Myocyte (in vitro differentiated cells): ENCODE measurements around the gene SRRM5. TPM values are rescaled to one million over a fixed set of nuclear protein-coding genes. Genes with fewer than 3 reads are reported as not detected.
"Not testable (repeated sequence)": the region's sequence is repeated elsewhere in the genome, so short reads cannot be mapped to it uniquely, and the experiment has no call there.

Source experiments
- DNase-seq: peaks from one replicate; pipeline ENCODE4 v3.0.0-alpha.2; 2012; ENCODE audit warnings: low read depth
- total RNA-seq: library from RNA; depleted of rRNA; stranded (reverse); fragments of >200 nt; gene quantifications from 2 replicates; pipeline ENCODE4 v1.2.3, GENCODE V29; 2014

Gene SRRM5
- total RNA-seq, 1 donor from 2014 or later = not detected

DNA sequence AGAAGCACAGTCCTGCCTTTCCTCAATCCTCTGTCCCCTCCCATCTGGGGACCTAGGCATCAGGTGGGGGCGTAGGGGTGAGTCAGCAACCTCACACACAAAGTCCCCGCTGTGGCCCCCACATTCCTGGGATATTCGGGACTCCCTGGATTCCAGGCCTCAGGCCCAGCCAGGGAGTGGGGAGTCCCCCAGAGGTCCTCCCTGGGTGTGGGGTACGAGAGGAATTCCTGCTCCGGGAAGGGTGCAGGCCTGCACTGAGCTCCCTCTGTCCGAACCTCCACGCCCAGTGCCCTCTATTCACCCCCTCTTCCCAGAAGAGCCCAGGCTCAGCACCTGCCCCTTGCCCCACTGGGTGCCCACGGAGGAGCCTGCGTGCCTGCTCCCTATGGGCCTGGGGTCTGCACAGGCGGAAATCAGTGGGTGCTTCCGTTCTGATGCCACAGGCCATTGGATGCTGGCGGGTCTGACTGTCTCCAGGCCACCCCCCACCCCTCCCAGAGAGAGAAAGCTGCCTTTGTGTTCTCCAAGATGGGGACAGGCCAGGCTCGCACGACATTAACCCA, 24.3 kb downstream of the SRRM5 start:
- DNase-seq = peak; percentile 21

DNA sequence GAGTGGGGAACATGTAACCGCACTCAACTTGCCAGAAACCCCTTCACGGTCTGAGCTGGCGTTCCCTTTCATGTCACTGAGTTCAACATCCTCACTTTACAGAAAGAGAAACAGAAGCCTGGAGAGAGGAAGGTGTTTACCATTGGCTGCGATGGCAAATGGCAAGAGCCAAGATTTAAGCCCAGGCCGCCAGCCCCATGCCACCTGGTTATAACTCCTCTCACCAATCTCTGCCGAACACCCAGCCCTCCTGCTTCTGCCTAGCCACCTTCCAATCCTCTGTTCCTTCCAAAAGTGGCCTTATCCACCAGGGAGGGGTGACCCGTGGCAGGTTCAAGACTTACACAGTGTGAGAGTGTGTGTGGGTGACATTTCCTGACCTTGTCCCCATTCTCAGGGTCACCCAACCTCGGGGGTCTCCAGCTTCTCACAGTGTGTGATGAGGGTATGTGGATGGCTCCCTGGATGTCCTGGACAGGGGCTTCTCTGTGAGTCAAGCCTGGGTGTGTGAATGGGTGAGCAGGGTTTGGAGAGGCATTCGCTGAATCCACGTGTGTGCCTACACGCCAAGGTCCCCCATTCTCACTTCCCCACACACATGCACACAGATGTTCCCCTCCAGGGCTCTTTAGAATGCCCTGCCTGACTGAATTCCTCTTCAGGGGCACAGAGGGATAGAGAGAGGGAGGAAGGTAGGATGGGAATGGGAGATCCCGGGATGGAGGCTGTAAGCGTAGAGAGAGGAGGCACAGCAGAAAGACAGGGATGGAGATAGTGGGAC, 26.5 kb downstream of the SRRM5 start:
- DNase-seq = no peak

DNA sequence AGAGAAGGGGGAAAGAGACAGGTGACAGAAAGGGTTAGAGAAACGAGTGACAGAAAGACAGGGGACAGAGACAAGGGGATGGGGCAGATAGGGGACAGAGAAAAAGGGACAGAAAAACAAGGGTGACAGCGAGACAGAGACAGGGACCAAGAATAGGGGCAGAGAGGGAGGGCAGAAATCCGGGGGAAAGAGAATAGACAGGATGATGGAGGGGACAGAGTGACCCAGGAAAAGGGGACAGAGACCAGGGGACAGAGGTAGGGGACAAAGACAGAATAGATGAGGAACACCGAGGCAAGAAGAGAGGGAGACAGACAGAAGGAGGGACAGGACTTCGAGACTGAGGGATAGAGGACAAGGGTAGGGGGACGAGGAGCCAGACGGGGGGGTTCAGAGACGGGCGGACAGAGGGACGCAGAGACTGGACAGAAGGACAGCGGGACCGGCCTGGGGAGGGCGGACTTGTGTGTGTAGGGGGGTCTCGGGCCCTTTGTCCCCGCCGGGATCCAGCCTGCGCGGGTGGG, 27.2 kb downstream of the SRRM5 start:
- no peak for DNase-seq

DNA sequence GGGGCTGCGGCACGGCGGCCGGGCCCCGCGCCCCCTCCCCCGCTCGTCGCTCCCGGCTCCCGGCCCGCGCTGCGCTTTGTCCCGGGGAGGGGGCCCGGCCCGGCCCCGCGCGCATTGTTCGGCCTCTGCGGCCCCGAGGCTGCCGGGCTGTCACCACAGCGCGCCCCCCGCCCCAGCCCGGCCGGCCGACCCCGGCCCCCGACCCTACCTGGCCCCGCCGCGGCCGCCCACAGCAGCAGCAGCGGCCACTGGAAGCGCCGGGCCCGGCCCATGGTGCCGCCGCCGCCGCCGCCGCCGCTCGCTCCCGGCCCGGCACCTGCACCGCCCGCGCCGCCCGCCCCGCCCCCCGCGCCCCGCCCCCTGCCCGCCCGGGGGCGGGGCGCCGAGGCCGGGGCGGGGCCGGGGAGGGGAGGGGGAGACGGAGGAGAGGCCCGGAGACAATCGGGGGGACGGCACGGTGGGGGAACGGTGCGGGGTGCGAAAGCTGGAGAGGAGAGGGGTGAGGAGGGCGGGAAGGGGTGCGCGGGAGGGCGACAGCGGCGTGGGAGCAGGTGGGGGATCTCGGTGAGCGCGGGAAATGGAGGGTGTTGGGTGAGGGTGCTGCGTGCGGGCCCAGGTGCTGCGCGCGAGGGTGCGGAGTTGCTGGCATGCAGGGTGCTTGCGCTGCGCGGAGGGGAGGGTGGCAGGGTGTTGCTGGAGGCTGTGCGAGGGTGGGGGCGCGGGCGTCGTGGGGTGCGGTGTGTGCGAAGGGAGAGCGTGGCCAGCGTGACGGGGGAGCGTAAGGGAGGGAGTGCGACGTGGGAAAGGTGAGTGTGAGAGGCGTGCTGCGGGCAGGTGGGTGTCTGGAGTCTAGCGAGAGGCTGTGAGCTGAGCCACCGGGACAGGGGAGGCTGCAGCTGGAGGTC, 27.9 kb downstream of the SRRM5 start, which contains the start of gene CADM4:
CADM4 (minus strand) TSS at position 332 of the 905 bp plus-strand sequence; CDS start at position 272, 60 bp downstream.
- DNase-seq = peak; percentile 8

DNA sequence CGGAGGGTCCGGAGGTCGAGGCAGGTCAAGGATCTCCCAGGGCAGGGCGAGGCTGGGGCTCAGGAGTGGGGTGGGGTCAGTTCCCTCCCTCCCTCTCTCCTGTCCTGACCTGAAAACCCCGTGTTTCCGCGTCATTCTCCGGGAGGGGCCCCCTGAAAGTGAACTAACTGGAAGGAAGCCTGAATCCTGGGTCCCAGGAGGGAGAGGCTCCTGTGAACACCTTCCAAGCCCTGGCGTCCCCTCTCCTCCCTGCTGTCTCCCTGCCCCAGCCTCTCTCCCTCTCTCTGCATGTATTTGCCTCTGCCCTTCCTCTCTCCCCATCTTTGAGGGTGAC, 28.5 kb downstream of the SRRM5 start:
- no peak for DNase-seq

DNA sequence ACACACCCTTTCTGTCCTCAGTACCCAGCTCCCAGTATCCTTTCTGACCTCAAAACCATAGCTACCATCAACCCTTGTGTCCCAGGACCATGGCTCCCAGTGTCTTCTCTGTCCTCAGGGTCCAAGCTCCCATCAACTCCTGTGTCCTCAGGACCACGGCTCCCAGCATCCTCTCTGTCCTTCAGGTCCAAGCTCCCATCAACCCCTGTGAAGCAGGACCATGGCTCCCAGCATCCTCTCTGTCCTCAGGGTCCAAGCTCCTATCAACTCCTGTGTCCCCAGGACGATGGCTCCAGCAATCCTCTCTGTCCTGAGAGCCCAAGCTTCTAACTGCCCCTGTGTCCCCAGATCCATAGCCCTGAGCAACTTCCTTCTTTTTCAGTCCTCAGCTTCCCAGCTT, 29.4 kb downstream of the SRRM5 start:
- no peak for DNase-seq

DNA sequence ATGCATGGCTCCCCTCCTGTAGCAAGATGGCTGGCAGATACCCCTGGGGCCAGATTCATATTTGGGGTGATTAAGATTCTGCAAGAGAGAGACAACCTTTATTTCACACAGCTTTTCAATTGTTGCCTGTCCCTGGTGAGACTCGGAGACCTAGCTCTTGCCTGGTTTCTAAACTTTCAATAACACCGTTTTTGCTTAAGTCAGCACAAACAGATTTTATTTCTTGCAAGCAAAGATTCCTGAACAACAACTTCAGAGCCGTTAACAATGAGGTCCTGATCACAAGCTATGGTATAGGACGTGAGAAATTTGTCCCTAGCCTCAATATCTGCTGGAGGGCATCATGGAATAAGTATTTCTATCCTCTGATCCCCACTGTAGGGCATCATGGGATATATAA, 30.6 kb downstream of the SRRM5 start:
- no peak for DNase-seq

DNA sequence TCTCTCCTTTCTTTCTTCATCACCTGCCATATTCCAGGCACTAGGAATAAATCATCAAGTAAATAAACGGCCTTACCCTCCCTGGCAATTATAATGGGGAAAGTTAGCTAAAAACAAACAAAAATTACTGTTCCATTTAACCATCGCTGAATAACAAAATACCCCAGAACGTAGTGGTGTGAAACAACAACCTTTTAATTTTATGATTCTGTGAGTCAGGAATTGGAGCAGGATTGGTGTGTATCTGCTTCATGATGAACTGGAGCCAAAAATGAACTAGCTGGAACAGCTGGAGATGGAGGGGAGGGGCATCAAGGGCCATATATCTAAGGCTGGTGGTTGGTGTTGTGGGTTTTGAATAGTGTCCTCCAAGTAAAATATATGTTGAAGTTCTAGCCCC, 31.4 kb downstream of the SRRM5 start:
- DNase-seq = peak; percentile 50

DNA sequence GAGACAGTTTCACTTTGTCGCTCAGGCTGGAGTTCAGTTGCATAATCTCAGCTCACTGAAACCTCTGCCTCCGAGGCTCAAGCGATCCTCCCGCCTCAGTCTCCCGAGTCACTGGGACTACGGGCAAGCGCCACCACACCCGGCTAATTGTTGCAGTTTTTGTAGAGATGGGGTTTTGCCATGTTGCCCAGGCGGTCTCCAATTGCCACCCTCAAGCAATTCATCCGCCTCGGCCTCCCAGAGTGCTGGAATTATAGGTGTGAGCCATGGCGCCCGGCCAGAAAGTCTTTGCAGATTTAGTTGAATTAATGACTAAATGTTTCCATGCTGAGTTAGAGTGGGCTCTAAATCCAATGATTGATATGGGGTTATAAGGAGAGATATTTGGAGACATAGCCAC, 32.3 kb downstream of the SRRM5 start:
- no peak for DNase-seq

DNA sequence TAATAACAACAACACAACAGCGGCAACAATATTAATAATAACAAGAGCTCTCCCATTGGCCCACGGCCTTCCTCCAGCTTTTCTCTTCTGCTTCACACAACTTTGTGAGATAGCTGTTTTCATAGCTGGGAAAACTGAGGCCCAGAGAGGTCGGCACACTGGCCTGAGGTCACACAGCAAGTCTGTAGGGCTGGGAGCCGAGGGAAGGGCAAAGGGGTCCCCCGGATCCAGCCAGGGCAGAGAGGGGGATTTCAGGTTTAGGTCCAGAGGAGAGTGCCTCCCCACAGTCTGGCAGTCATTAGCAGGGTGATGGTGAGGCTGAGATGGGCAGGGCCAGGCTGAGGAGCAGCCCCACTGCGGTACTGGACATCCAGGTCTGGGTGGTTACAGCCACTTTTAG, 36.7 kb downstream of the SRRM5 start:
- DNase-seq = no peak

DNA sequence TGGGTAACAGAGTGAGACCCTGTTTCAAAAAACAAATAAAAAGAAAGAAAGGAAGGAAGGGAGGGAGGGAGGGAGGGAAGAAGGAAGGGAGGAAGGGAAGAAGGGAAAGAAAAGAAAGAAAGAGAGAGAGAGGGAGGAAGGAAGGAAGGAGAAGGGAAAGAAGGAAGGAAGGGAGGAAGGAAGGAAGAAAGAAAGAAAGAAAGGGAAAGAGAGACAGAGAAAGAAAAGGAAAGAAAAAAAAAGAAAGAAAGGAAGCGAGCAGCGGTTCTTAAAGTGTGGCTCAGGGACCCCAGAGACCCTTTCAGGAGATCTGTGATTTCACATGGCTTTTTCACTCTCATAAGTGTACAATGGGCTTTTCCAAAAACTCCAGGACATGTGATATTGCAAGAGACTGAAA, 37.6 kb downstream of the SRRM5 start:
- no peak for DNase-seq

DNA sequence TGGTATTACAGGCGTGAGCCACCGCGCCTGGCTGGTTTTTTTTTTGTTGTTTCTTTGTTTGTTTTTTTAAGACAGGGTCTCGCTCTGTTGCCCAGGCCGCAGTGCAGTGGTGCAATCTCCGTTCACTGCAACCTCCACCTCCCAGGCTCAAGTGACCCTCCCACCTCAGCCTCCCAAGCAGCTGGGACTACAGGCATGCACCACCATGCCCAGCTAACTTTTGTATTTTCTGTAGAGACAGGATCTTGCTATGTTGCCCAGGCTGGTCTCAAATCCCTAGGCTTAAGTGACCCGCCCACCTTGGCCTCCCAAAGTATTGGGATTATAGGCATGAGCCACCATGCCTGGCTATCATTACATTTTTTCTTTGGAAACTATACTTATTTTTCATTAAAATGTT, 38.4 kb downstream of the SRRM5 start:
- not testable (repeated sequence) for DNase-seq

DNA sequence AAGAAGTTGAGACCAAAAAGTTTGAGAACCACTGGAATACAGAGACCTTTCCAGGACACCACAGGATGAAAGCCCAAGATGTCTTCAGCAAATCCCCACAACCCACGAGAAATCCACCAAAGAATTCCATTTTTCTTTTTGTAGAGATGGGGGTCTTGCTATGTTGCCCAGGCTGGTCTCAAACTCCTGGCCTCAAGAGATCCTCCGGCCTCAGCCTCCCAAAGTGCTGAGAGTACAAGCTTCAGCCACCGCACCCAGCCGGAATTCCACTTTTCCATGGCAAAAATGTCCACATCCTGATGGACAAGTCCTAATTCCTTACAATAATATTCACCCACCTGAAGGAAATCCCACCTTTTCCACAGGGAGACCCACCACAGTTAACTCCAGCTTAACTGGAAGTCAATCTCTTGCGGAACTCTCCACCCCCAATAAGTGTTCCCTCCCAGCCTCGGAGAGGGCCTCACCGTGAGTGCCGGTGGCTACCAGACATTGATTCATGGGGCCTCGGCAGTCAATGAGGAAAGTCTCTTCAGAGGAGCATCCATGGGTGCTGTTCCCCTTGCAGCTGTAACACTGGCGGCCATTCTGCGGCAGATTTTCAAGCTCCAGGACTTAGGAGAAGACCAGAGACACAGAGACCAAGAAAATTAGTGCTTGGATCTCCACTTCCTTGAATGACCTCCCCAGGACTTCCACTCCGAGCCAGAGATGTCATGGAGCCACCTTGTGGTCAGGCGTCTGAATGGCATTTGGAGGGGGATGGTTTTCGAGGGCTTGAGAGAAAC, 40.1 kb downstream of the SRRM5 start:
- DNase-seq = peak; percentile 78

DNA sequence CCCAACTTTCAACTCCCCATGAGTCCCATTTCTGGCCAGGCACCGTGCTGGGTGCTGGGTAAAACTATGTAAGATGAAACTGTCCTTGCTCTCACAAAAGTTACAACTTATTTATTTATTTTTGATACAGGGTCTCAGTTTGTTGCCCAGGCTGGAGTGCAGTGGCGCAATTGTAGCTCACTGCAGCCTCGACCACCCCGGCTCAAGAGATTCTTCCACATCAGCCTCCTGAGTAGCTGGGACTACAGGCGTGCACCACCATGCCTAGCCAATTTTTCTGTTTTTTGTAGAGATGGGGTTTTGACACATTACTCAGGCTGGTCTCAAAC, 40.6 kb downstream of the SRRM5 start:
- no peak for DNase-seq

DNA sequence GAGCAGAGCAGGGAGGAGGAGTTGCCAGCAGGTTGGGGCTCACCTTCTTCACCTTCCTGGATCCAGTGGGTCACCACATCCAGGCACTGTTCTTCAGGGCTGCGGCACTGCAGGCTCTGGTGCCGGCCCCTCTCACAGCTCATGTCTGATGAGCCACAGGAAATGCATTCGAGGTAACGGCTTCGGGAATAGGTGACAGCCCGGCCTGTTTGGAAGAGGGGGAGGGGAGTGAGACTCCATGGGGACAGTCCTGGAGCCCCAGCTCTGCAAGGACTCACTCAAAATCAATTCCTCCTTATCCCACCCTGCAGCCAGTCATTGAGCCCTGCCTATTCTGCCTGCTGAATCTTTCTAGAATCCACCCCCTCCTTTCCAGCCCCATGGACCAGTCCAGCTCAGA, 44.5 kb downstream of the SRRM5 start:
- no peak for DNase-seq

DNA sequence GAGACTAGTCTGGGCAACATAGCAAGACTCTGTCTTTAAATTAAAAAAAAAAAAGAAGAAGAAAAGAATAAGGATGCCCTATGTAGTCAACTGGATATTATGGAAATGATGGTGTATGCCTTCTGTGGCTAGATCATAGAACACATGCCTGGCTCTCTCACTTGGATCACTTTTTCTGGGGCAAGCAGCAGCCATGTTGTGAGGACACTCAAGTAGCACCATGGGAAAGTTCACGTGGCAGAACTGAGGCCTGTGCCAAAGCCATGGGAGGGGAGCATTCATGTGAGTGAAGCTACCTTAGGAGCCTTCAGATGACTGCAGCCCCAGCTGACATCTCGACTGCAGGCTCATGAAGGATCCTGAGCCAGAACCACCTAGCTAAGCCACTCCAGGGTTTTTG, 46.1 kb downstream of the SRRM5 start:
- DNase-seq = no peak

DNA sequence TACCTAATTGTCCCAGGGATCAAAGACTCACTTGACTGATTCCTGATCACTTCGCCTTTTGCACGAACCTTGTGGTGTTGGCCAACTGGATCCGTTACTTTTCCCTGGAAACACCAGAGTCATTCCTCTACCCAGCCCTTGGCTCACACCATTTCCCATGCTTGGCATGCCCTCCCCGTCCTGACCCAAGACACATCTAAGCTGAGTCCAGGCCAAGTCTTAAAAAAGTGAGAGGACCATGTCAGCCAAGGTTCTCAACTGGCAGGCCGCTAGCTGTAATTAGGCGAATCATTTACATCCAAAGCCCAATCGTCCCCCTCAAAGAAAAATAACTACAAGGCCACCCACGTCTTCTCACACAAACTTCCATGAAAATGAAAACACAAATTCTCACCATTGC, 46.6 kb downstream of the SRRM5 start:
- no peak for DNase-seq

DNA sequence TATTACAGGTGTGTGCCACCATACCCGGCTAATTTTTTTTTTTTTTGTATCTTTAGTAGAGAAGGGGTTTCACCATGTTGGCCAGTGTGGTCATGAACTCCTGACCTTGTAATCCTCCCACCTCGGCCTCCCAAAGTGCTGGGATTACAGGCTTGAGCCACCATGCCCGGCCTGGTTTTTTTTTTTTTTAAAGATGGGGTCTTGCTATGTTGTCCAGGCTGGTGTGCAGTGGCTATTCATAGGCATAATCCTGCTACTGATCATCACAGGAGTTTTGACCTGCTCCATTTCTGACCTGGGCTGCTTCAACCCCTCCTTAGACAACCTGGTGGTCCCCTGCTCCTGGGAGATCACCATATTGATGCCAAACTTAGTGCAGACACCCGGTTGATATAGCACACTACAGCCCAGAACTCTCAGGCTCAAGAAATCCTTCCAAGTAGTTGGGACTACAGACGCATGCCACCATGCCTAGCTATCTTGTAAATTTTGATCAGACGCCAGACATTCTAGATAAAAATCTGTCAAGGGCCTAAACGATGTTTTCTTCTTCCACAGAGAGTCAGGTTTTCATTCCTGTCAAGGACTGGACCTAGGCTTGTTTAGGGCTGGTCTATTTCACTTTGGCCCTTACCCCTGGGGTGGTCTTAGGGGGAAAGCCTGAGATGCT, 48.5 kb downstream of the SRRM5 start:
- no peak for DNase-seq

DNA sequence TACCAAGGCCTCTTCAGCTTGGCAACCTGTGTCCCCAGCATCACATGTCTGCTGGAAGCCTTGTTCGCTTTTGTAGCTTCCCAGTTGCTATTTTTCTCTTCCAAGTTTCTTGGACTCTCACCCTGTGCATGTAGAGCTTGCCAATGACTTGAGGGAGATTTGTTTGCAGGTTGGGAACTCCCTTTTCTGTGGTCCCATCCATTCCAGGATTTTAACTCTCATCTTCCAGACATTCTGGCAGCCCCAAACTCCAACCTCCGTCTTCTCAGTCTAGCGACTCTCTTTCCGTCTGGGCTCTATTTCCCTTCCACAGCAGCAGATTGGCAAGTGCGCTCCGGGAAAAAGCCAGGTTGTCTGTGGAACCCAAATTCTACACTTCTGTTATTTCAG, 49.1 kb downstream of the SRRM5 start:
- DNase-seq = no peak

DNA sequence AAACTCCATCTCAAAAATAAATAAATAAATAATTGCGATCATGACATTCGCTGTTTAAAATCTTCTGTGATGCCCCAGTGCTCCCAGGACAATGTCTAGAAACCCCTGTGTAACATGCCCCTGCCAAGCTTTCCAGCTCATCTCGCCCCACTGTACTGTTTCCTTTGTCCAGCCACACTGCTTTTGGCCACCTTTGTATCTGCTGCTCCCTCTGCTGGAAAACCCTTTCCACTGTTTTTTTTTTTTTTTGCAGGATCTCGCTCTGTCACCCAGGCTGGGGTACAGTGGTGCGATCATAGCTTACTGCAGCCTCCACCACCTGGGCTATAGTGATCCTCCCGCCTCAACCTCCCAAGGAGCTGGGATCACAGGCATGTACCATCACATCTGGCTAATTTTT, 50.6 kb downstream of the SRRM5 start:
- DNase-seq = peak; percentile 36

DNA sequence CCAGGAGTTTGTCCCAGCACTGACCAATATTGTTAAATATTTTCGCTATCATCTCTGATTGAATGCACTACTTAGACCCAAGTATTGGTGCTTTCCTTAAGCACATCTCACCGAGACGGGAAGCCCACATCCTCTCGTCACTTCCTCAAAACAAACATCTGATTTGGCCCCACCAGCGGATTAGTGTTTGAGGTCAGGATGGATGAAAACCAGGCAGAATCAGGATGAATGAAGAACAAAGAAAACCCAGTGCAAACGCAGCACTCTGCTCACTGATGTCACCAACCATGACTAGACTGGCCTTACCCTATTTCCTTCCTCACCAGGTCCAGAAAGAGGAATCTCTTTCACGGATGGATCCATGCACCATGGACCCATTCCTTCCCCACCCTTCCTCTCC, 52.1 kb downstream of the SRRM5 start:
- no peak for DNase-seq
